ENCODE measurements around the gene RHOJ. TPM values are rescaled to one million over a fixed set of nuclear protein-coding genes. Genes with fewer than 3 reads are reported as not detected.

The RHOJ gene
- total RNA-seq, 4 donors from 2014 or later, result 0.64 to 9.5 (median 0.87) TPM

DNA sequence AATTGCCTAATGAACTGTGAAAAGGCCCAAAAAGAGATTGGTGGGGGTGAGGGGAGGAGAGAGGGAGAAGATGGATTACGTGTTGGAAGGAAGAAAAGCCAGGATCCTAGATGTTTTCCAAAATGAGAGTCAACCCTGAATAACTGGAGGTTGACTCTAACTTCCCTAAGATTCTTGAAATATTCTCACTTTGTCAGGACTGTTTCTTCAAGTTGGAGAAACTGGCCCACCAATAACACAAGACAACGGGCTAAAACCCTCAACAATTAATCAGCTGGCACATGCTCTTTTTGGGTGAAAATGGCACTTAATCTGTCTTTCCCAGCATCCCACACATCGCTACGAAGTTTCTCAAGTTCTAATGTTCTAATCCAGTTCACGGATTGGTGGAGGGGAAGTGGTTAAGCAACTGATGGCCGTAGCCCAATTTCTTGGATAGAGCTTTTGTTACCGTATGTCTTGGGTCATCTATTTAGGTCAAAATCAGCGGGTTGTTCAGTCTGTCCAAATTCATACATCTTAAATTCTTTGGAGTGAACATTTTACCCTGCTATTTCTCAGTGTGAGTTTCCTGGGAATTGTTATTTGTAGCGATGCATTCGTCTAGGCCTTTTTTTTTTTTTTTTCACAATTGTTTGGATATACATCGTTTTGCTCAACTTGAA, 65.5 kb downstream of the RHOJ start:
- Histone ChIP-seq H3K9me3 (no peaks in the 10 kb centered on the region), H3K27me3 (no peaks in the 10 kb centered on the region), H3K27ac (no peak overlapping the region), H3K4me1 (peaks cover 0 to 21% (median 0%) of the 10 kb centered on the region in 3 donors), H3K4me3 (no peak overlapping the region), H3K36me3 (no peaks in the 10 kb centered on the region)
- WGBS, 2 donors, result 82 to 85% methylated on average over 11 of the region's 11 CpGs
- TF ChIP-seq, protein P1, sequence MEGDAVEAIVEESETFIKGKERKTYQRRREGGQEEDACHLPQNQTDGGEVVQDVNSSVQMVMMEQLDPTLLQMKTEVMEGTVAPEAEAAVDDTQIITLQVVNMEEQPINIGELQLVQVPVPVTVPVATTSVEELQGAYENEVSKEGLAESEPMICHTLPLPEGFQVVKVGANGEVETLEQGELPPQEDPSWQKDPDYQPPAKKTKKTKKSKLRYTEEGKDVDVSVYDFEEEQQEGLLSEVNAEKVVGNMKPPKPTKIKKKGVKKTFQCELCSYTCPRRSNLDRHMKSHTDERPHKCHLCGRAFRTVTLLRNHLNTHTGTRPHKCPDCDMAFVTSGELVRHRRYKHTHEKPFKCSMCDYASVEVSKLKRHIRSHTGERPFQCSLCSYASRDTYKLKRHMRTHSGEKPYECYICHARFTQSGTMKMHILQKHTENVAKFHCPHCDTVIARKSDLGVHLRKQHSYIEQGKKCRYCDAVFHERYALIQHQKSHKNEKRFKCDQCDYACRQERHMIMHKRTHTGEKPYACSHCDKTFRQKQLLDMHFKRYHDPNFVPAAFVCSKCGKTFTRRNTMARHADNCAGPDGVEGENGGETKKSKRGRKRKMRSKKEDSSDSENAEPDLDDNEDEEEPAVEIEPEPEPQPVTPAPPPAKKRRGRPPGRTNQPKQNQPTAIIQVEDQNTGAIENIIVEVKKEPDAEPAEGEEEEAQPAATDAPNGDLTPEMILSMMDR (IDR thresholded peaks at IDR 0.05), result no peak
- no peak for TF ChIP-seq POLR2A (IDR thresholded peaks at IDR 0.05)
- intact Hi-C loops (cut with DNase I), result no loop called here
- no peak for DNase-seq

DNA sequence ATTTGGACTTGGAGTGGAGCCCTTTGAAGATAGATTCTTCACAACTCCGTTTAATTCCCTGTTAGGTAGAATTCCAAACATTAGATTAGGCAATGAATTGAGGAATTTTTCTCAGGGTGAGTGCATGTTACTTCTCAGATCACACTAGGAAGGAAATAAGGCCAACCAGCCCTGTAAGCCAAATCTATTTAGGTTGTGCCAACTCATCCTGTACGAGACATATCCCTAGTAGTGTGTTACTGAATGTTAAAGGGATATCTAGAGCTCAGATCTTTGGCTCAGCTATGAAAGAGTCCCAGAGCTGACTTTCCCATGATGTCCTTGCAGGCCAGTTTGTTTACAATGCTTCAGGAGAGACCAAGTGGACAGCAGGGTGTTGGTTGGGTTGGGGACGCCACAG, 68.9 kb downstream of the RHOJ start:
- Histone ChIP-seq H3K36me3 (no peaks in the 10 kb centered on the region), H3K9me3 (no peaks in the 10 kb centered on the region), H3K27me3 (no peaks in the 10 kb centered on the region), H3K4me3 (no peak overlapping the region), H3K27ac (peak overlapping the region in 2 of 4 donors; percentile 54 to 59), H3K4me1 (peaks cover 0 to 8% (median 0%) of the 10 kb centered on the region in 3 donors)
- TF ChIP-seq POLR2A (IDR thresholded peaks at IDR 0.05), result no peak
- TF ChIP-seq, protein P1 (IDR thresholded peaks at IDR 0.05), result no peak
- intact Hi-C loops (cut with DNase I), result no loop called here
- WGBS, 2 donors, result 35 to 38% methylated on average over 2 of the region's 3 CpGs
- DNase-seq, result no peak

GRCh38 chr14:63273717-63274655, 69.7 kb downstream of the RHOJ start:
- TF ChIP-seq POLR2A (IDR thresholded peaks at IDR 0.05), result no peak
- TF ChIP-seq, protein P1 (IDR thresholded peaks at IDR 0.05), result no peak
- intact Hi-C loops (cut with DNase I), result no loop called here

DNA sequence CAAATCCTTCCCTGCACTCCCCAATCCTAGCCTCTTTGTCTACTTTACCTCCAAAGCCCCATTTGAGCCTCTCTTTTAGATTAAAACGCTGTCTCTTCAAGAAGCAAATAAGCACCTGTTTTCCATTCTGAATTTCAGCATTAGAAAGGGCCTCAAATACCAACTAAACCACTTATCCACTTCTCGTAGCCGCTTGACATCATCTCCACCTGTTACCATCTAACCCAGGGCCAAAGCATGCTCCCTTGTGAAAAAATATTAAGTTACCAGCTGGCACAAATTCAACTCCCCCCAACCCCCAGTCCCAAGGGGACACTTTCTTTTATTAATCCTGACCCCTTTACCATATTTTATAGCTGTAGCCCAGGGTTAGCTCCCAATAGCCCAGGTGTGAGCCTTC, 71.4 kb downstream of the RHOJ start:
- intact Hi-C loops (cut with DNase I), result loop anchor here (5.0 kb wide), 1 partner anchor 1098 kb away; no protein-coding TSS in a partner anchor
- TF ChIP-seq, protein P1 (IDR thresholded peaks at IDR 0.05), result no peak
- TF ChIP-seq POLR2A (IDR thresholded peaks at IDR 0.05), result no peak
- WGBS, 2 donors, result 81 to 95% methylated on average over 3 of the region's 3 CpGs

More at GRCh38 chr14:63273717-63274655, 69.7 kb downstream of the RHOJ start:
- Histone ChIP-seq H3K4me3 (no peak overlapping the region), H3K27me3 (no peaks in the 10 kb centered on the region), H3K36me3 (no peaks in the 10 kb centered on the region), H3K9me3 (no peaks in the 10 kb centered on the region), H3K4me1 (peaks cover 0 to 8% (median 0%) of the 10 kb centered on the region in 3 donors), H3K27ac (peak overlapping the region in 2 of 4 donors; percentile 54 to 59)
- no peak for DNase-seq
- 42 to 86% methylated on average over 4 to 5 of the region's 8 CpGs for WGBS, 2 donors

More for the DNA sequence above, 71.4 kb downstream of the RHOJ start:
- Histone ChIP-seq H3K9me3 (no peaks in the 10 kb centered on the region), H3K27ac (no peak overlapping the region), H3K36me3 (no peaks in the 10 kb centered on the region), H3K4me1 (peaks cover 0 to 8% (median 0%) of the 10 kb centered on the region in 3 donors), H3K27me3 (no peaks in the 10 kb centered on the region), H3K4me3 (no peak overlapping the region)
- DNase-seq, result no peak

All from esophagus squamous epithelium (tissue), 5 donors.